Fibroblast of villous mesenchyme (primary cell): ENCODE results near the gene SGCA. TPM values are rescaled to one million over a fixed set of nuclear protein-coding genes. Genes with fewer than 3 reads are reported as not detected.

Experiments
- DNase-seq: peaks from one replicate; pipeline ENCODE4 v3.0.0-alpha.2; 2010; ENCODE audit warnings: low read depth
- H3K4me3 ChIP-seq: 2 replicates; pipeline ENCODE4 v1.5.1; 2011; ENCODE audit warnings: low read depth, mild to moderate bottlenecking, low read length
- CTCF ChIP-seq: IDR thresholded peaks from 2 replicates; pipeline ENCODE4 v1.5.1; 2012; ENCODE audit warnings: low read depth, mild to moderate bottlenecking, low read length; ENCODE audit not compliant: insufficient read depth
- total RNA-seq: library from RNA; depleted of rRNA; stranded (reverse); fragments of >200 nt; gene quantifications from 2 replicates; pipeline ENCODE4 v1.2.3, GENCODE V29; 2012

SGCA gene
- total RNA-seq, 1 donor = not detected

- H3K4me3 ChIP-seq = no peak overlapping the region
- peak; percentile 77 for DNase-seq
- TF ChIP-seq CTCF = peak; percentile 55
Observed at GRCh38 chr17:50139950-50140885, 25.6 kb upstream of the SGCA start.

DNA sequence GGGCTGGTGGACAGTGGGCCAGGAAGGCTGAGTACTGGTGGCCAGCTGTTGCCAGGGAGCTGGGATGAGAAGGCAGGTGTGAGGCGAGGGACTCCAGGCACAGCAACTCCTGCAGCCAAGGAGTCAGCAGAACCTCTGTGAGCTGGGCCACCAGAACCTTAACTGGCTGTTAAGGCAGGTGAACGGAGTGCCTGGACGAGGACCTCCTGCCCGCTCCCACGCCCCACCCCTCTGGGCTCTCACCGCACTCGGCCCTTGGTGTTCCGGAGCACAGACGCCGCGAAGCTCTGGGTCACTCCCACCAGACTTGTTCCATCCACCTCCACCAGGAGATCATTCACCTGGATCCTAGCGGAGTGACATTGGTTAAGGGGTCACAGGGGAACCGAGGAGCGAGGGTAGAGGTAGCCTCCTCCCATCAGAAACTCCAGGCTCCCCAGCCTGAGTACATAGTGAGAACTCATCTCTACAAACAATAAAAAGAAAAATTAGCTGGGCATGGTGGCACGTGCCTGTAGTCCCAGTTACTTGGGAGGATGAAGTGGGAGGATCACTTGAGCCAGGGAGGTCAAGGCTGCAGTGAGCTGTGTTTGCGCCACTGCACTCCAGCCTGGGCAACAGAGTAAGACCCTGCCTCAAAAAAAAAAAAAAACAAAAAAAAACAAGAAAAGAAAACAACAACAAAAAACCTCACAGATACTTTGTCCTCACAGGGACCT lies 24.6 kb upstream of the SGCA start:
- no peak for TF ChIP-seq CTCF
- H3K4me3 ChIP-seq = no peak overlapping the region
- no peak for DNase-seq

DNA sequence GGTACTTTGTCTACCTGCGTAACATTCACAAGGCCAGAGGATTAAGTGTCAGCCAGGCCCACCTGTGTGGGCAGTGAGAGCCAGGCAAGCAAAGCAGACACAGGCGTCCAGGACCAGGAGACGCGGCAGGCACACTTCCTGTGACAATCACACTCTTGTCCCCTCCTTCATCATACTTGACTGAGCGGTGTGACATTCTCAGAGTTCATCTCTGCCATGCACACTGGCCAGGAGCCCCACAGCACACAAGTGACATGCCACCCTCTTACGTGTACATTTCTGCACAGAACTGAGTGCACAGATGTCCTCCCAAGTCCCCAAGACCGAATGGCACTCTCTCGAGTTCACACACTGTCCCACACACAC lies 24.1 kb upstream of the SGCA start:
- no peak overlapping the region for H3K4me3 ChIP-seq
- no peak for DNase-seq
- TF ChIP-seq CTCF = no peak

GRCh38 chr17:50143461-50144176 lies 22.2 kb upstream of the SGCA start:
- no peak overlapping the region for H3K4me3 ChIP-seq
- DNase-seq = no peak
- no peak for TF ChIP-seq CTCF

DNA sequence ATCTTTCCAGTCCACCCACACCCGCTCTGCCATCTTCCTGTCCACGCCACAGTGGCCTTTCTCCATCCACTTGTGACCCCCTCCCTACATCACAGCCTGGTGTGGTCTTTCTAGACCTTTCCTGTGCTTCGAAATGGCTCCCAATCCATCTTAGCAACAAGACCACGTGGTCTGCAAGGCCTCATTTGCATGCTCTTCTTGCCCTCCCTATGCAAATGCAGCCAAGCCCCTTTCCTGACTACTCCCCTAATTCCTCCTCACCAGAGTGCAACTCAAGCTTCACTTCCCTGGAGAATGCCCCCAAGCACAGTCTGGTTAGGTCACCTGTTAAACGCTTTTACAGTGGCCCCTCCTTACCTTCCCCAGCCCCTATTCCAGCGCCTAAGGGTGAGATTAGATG lies 21.4 kb upstream of the SGCA start:
- H3K4me3 ChIP-seq = no peak overlapping the region
- TF ChIP-seq CTCF = no peak
- no peak for DNase-seq

- no peak overlapping the region for H3K4me3 ChIP-seq
- TF ChIP-seq CTCF = no peak
- DNase-seq = no peak
Observed at GRCh38 chr17:50144845-50145531, 20.8 kb upstream of the SGCA start.
